HT-29 (cell line): ENCODE results near the gene EIPR1. TPM values are rescaled to one million over a fixed set of nuclear protein-coding genes. Genes with fewer than 3 reads are reported as not detected.

Source experiments
- DNase-seq: peaks from one replicate; pipeline ENCODE4 v3.0.0-alpha.2; 2015; ENCODE audit warnings: low spot score
- total RNA-seq: library from RNA; depleted of rRNA; stranded (reverse); fragments of >200 nt; shearing (Covaris generic); gene quantifications from 2 replicates; pipeline ENCODE4 v1.2.3, GENCODE V29; 2014

EIPR1 gene
- total RNA-seq, 1 experiment from 2014 or later = 82.2 TPM

GRCh38 chr2:3324404-3325281, 53.0 kb downstream of the EIPR1 start:
- no peak for DNase-seq

DNA sequence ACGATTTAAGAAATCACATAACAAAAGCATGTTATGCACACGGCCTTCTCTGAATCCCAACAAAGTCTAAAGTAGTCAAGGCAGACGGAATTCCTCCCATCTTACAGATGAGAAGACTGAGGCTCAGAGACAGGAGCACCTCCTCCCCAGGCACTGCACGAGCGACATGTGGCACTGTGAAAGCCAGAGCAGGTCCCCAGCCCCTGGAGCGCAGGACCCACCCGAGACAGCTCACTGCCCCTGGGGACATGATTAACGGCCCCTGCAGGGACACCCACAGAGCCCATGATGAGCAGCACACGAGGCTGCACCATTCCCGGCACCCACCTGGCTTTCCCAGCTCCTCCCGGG, 53.6 kb downstream of the EIPR1 start:
- DNase-seq = no peak

- no peak for DNase-seq
Measured at GRCh38 chr2:3323360-3324035, 54.1 kb downstream of the EIPR1 start.

- no peak for DNase-seq
Measured at GRCh38 chr2:3322311-3322970, 55.2 kb downstream of the EIPR1 start.

GRCh38 chr2:3321825-3322224, 55.8 kb downstream of the EIPR1 start:
- no peak for DNase-seq

GRCh38 chr2:3320910-3321605, 56.6 kb downstream of the EIPR1 start:
- DNase-seq = no peak

- DNase-seq = no peak
Measured at GRCh38 chr2:3319745-3320566, 57.7 kb downstream of the EIPR1 start.

DNA sequence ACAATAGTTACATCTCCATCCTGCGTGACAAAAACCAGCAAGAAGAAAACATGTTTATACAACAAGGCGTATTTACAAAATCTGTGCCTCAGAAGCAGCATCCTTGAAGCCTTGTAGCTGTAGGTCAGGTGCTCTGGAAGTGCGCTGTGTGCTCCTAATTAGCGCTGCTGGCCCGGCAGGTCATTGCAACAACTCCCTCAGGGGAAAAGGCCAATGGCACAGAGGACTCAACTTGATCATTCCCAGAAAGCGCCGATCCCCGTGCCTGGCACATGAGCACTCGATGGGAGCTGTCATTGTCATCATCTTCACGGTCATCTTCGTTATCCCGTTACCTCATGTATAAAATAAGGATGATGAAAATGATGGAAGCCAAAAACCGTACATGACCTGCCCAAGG, 58.5 kb downstream of the EIPR1 start:
- DNase-seq = no peak

DNA sequence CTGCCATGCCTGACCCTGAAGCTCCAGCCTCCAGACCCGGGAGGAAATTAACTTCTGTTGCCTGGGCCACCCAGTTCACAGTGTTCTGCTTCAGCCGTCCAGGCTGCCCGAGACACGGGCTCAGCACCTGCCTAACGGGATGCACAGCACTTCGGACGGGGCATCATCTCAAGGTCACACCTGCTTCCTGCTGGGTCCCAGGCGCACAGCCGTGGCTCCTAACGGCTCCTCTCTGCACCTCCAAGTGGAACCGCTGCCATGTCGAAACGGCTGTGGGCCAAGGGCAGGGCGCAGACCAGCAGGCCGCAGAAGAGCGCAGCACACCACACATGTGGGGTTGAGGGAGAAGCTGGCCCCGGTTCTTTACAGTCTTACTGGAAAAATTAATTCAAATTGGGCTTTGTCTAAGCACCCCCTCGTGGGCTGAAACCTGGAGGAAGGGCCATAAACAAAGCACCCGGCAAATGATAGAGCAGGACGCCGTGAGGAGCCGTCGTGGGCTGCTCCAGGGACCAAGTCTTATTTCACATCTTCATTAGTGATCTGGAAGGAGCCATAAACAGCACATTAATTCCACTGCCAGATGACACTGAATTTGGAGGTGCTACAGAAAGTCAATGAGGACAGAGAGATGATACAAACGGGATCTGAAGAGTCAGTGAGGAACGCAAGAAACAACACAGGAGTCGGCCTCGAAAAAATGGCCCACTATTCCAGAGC, 59.6 kb downstream of the EIPR1 start:
- no peak for DNase-seq

- no peak for DNase-seq
Measured at GRCh38 chr2:3317277-3317685, 60.3 kb downstream of the EIPR1 start.

DNA sequence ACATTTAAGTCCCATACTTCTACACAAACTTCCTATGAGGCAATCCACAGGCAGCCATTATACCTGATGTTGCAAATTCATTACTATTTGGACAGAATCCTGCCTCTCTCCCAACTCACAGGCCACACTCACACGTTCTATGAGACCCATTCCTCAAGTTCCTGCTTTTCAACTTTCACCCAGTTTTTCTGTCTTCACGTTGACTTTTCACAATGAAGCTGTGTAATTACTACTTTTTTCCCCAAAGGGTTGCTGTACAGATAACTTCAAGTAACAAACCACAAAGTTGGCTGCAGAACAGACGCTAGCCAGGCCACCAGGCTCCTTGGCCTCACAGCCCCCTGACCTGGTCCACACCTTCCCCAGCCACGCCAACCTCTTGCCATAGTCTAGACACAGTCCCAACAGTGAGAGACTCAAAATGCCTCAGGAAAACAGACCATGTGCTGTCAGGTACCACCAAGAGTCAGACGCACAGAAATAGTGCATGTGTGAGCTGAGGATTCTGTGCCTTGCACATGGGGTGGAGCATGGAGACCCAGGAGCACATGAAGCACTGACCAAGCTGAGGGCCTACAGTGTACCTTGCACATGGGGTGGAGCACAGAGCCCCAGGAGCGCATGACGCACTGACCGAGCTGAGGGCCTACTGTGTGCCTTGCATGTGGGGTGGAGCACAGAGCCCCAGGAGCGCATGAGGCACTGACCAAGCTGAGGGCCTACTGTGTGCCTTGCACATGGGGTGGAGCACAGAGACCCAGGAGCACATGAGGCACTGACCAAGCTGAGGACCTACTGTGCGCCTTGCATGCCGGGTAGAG, 61.0 kb downstream of the EIPR1 start:
- DNase-seq = no peak

GRCh38 chr2:3314626-3315025, 63.0 kb downstream of the EIPR1 start:
- DNase-seq = no peak

DNA sequence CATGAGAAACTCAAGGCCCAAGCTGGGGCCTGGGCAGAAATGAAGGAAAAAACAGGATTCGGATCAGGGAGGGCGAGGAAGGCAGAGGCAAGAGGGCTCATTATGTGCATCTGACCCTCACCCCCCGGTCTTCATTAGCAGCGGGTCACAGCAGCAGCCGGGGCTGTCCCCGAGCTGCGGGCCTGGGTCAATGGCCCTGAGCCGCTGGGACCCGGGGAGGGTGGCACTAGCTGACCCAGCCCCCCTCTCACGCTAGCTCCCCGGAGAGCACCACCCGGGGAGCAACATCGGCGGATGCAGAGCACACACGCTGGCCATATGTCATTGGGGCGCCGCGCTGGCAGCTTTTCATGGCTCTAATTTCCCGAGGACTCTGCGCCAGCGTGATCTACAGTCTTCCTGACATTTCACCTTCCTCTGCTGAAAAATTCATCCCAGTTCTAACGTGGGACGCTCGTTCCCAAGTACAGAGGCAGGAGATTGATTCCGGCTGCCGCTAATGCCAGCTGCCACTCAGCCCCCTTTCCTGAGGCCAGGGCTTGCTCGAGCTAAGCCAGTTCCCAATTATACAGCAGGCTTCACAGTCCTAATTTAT, 63.7 kb downstream of the EIPR1 start:
- DNase-seq = no peak

- DNase-seq = no peak
Measured at GRCh38 chr2:3312576-3313345, 64.9 kb downstream of the EIPR1 start.

- DNase-seq = no peak
Measured at GRCh38 chr2:3311601-3312000, 66.0 kb downstream of the EIPR1 start.

- no peak for DNase-seq
Measured at GRCh38 chr2:3309496-3310355, 67.9 kb downstream of the EIPR1 start.

DNA sequence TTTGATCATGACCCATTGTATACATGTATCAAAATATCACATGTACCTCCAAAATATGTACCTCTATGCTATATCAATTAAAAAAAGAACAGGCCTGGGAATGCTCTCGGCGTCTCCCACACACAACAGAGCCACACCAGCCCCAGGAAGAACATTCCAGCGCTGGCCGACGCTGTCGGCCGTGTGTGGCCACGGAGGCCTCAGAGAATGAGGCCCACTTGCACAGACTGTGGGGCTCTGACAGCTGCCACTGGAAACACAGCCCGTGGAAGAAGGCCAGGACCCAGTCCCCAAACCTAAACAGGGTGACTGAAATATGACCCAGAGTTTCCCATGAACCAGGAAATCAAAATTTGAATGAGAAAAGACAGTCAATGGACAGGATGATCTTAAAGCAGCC, 69.7 kb downstream of the EIPR1 start:
- no peak for DNase-seq
